HG03108 (cell line): Measurements from ENCODE around the gene BEGAIN.

Experiments used
- ATAC-seq: cut with Tn5 transposase; IDR thresholded peaks from one replicate; pipeline ENCODE4 v1.9.1; 2021; ENCODE audit warnings: moderate library complexity; ENCODE audit not compliant: unreplicated experiment

BEGAIN gene

GRCh38 chr14:100602621-100603230 lies 15.5 kb upstream of the BEGAIN start:
- no peak for ATAC-seq

DNA sequence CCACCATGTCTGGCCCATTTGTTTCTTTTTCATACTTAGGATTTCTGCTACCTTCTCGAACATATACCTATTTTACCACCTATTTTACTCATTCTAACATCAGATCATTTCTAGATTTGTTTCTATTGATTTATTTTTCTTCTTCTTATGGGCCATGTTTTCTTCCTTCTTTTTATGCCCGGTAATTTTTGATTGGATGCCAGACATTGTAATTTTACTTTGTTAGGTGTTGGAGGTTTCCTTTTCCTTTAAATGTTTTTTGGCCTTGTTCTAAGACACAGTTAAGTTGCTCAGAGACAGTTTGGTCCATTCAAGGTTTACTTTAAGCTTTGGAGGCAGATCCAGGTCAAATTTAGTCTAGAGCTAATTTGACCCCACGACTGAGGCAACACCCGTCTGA lies 14.7 kb upstream of the BEGAIN start:
- ATAC-seq: no peak

- no peak for ATAC-seq
Observed at GRCh38 chr14:100601064-100601463, 13.8 kb upstream of the BEGAIN start.

GRCh38 chr14:100599981-100600380 lies 12.8 kb upstream of the BEGAIN start:
- no peak for ATAC-seq

- no peak for ATAC-seq
Observed at GRCh38 chr14:100594625-100594951, 7.4 kb upstream of the BEGAIN start.

- no peak for ATAC-seq
Observed at GRCh38 chr14:100593751-100594624, 6.8 kb upstream of the BEGAIN start.

GRCh38 chr14:100592972-100593371 lies 5.8 kb upstream of the BEGAIN start:
- ATAC-seq: no peak

GRCh38 chr14:100592461-100592891 lies 5.3 kb upstream of the BEGAIN start:
- ATAC-seq: no peak

DNA sequence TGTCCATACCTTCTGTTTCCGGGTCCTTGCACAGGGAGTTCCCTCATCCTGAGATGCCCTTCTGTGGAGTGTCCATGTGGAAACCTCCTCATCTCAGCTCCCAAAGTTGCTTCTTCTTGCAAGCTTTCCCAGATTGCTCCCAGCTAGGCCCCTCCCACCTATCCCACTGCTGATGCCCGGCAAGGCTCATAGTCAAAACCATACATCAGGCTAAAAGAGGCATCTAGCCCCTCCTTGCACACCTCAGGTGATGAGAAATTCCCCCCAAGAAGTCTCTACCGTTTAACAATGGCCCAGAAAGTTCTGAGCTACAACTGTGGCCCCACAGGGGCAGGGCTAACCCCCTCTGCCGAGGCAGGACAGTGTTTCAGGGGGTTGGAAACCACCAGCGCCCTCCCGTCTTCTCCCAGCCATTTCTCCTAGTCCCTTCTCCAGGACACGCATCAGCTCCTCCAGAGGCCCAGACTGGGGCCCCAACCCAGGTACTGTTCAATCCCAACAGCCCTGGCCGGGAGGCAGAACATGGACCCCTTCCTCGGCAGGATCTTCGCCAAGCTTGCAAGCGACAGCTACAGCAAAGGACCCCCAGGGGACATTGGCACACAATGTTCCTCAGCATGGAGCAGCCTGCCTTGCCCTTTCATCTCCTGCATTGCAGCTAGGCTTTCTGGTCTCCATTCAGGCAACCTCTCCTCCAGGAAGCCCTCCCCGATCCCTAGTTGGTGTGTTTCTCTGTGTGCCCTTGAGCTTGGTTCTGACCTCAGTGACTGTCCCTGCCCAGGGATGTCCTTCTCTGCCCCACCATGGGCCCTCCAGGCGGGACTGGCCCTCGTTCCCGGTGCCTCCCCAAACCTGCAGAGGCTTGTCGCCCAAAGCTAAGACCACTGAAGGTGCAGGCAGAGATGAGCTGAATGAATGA lies 4.5 kb upstream of the BEGAIN start:
- no peak for ATAC-seq

GRCh38 chr14:100590726-100591452 lies 3.7 kb upstream of the BEGAIN start:
- no peak for ATAC-seq

GRCh38 chr14:100589760-100590469 lies 2.7 kb upstream of the BEGAIN start:
- no peak for ATAC-seq

DNA sequence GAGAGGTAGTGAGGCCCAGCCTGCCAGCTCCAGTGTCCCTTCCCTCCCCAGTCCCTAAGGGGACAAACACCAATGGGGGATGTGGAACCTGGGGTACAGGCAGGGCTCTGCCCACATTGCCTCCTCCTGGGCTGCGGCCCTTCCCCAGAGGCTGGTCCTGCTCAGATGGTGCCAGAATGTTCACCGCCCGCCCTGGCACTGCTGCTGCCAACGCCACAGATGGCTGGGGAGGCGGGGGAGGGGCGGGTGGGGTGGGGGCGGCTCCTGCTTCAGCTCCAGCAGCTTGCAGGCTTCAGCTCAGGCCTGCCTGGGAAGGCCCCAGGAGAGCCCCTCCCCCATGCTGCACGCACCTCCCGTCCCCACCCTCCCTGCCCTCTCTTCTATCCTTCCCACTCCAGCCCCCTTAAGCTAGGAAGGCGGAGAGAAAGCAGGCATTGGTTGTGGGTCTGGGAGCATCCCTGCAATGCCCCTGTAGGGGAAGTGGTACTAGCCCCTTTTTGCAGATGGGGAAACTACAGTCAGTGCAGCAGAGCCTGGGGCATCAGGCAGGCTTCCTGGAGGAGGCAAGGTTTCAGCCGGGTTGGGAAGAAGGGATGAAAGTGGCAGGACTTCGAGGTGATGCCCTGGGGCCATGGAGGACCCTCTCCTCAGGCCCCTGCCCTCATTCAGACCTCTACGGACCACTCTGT lies 2.0 kb upstream of the BEGAIN start:
- no peak for ATAC-seq

DNA sequence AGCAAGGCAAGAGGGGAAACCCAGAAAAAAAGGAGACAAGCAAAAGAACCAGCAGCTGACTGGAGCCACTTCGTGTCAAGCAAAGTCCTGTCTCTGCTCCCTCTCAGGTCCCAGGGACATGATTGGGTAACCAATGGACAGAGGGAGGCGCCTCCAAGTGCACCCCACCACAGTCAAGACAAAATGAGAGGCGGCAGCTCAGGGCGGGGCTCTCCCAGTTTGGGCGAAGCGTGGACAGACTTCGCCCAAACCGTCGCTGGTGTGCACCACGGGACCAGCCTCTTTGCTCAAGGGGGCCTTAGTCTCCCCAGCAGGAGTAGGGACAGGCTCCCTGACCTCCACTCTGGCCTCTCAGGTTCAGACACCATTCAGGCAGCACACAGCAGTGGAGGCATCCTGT lies 1.5 kb upstream of the BEGAIN start:
- no peak for ATAC-seq

- no peak for ATAC-seq
Observed at GRCh38 chr14:100587763-100588411, 670 bp upstream of the BEGAIN start.

DNA sequence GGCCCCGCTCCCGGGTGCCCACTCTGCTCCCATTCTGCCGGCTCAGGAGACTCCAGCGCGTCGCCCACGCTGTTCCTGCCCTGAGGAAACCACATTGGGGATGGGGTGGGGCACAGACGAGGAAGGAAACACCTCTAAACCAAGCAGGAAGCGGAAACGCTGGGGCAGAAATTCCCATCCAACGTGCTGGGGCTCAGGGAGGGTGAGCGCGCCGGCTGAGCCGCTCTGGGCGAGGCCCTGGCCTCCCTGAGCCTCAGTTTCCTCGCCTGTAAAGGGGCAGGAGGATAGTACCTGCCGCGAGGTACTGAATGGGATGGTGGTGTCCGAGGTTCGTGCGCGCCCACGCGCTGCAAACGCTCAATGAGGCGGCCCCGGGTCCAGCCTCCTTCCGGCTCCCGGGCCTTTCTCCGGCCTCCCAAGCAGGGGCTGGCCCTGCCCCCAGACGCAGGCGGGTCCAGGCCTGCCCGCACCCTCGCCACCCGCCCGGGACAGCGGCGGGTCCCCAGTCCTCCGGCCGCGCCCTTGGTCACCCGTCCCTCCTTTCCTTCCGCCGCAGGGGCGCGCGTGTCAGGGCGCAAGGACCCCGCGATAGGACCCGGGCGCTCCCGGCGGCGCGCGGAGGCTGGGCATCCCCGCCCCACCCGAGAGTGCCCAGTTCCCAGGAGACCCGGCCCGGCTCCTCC lies 673 bp downstream of the BEGAIN start:
- no peak for ATAC-seq

DNA sequence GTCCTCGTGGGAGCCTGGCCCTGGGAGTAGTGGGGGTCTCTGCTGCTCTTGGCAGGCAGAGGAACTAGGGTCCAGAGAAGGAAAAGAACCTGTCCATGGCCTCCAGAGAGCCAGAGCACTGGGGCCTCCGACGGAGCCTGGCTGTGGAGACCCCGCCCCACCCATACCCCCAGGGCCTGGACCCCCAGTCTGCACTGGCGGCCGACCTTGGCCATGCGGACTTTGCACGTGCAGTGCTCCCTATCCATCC lies 1.1 kb downstream of the BEGAIN start:
- ATAC-seq: no peak

- ATAC-seq: no peak
Observed at GRCh38 chr14:100585448-100586152, 1.6 kb downstream of the BEGAIN start.
